IMR-90 (cell line): ENCODE measurements around the gene ASPG. TPM values are rescaled to one million over a fixed set of nuclear protein-coding genes. Genes with fewer than 3 reads are reported as not detected.

Experiments
- ATAC-seq: fragments of 200-7000 bp; cut with Tn5 transposase; 2 replicates; pipeline ENCODE4 v1.9.1; 2020; ENCODE audit warnings: low read depth, mild to moderate bottlenecking, moderate library complexity
- BruUV-seq: library from RNA; stranded (reverse); fragments of 400-500 nt; replicated peaks from 2 replicates; lab custom pipeline; 2021; lab: Mats Ljungman, UMichigan
- CTCF ChIA-PET: fragments of 300-600 bp; formaldehyde crosslinking; extraction: SDS; loops from one replicate; lab custom pipeline; 2021; ENCODE audit warnings: antibody characterized with exemption; lab: Yijun Ruan, JAX
- POLR2A ChIA-PET: fragments of 300-600 bp; sonication (Branson Sonifier 250); formaldehyde crosslinking; loops from one replicate; lab custom pipeline; 2022; ENCODE audit warnings: antibody characterized with exemption; ENCODE audit not compliant: unreplicated experiment; lab: Charles Lee
- DNase-seq: peaks from one replicate; pipeline ENCODE4 v3.0.0; 2013
- H2AFZ ChIP-seq: replicated peaks from 2 replicates; pipeline ENCODE3; 2013; ENCODE audit warnings: low read length, mild to moderate bottlenecking; ENCODE audit not compliant: poor library complexity
- H2AK5ac ChIP-seq: 2 replicates; pipeline ENCODE4 v1.6.1; 2013; ENCODE audit warnings: low read depth, low read length, inconsistent platforms
- H2AK9ac ChIP-seq: replicated peaks from 2 replicates; pipeline ENCODE3; 2013; ENCODE audit warnings: mild to moderate bottlenecking, low read depth, low read length, moderate library complexity; ENCODE audit not compliant: poor library complexity
- H2BK120ac ChIP-seq: 2 replicates; pipeline ENCODE4 v1.6.1; 2013; ENCODE audit warnings: low read depth, low read length, inconsistent platforms
- H2BK15ac ChIP-seq: 3 replicates; pipeline ENCODE4 v1.6.1; 2013; ENCODE audit warnings: low read depth, low read length, inconsistent platforms
- H2BK20ac ChIP-seq: 2 replicates; pipeline ENCODE4 v1.6.1; 2013; ENCODE audit warnings: low read depth, mild to moderate bottlenecking, inconsistent platforms, low read length, moderate library complexity
- H2BK5ac ChIP-seq: 2 replicates; pipeline ENCODE4 v1.6.1; 2013; ENCODE audit warnings: mild to moderate bottlenecking, low read depth, low read length, inconsistent platforms; ENCODE audit not compliant: poor library complexity, severe bottlenecking
- H3K14ac ChIP-seq: replicated peaks from 2 replicates; pipeline ENCODE4 v1.6.1; 2013; ENCODE audit warnings: low read depth, low read length, inconsistent platforms
- H3K18ac ChIP-seq: 2 replicates; pipeline ENCODE4 v1.6.1; 2013; ENCODE audit warnings: low read depth, low read length, control low read depth
- H3K23ac ChIP-seq: 2 replicates; pipeline ENCODE4 v1.6.1; 2013; ENCODE audit warnings: low read depth, low read length, inconsistent platforms
- H3K27ac ChIP-seq: 2 replicates; pipeline ENCODE4 v1.5.1; 2013; ENCODE audit warnings: mild to moderate bottlenecking, control low read depth, low read length; ENCODE audit not compliant: insufficient read depth
- H3K27me3 ChIP-seq: 2 replicates; pipeline ENCODE4 v1.6.1; 2013; ENCODE audit warnings: low read length; ENCODE audit not compliant: control insufficient read depth, insufficient read depth
- H3K36me3 ChIP-seq: 2 replicates; pipeline ENCODE4 v1.6.1; 2013; ENCODE audit warnings: low read length, mixed read lengths; ENCODE audit not compliant: control insufficient read depth, insufficient read depth
- H3K4ac ChIP-seq: 2 replicates; pipeline ENCODE4 v1.6.1; 2013; ENCODE audit warnings: low read depth, low read length, inconsistent platforms
- H3K4me1 ChIP-seq: 2 replicates; pipeline ENCODE4 v1.6.1; 2013; ENCODE audit warnings: low read length, mixed read lengths; ENCODE audit not compliant: control insufficient read depth, insufficient read depth
- H3K4me2 ChIP-seq: 2 replicates; pipeline ENCODE4 v1.6.1; 2013; ENCODE audit warnings: low read depth, mild to moderate bottlenecking, control low read depth, low read length, moderate library complexity
- H3K4me3 ChIP-seq: 2 replicates; pipeline ENCODE4 v1.5.1; 2013; ENCODE audit warnings: low read depth, mild to moderate bottlenecking, control low read depth, low read length, moderate library complexity; ENCODE audit not compliant: insufficient read depth
- H3K56ac ChIP-seq: 2 replicates; pipeline ENCODE4 v1.6.1; 2013; ENCODE audit warnings: low read length, inconsistent platforms; ENCODE audit not compliant: insufficient read depth; ENCODE audit errors: extremely low read depth
- H3K79me1 ChIP-seq, 2 experiments: 2 replicates each; pipeline ENCODE4 v1.6.1; 2013; ENCODE audit warnings: low read length in 2 of 2, inconsistent platforms in 1 of 2, low read depth in 1 of 2
- H3K9ac ChIP-seq: 2 replicates; pipeline ENCODE4 v1.6.1; 2013; ENCODE audit warnings: low read depth, low read length, control low read depth
- H3K9me1 ChIP-seq: 2 replicates; pipeline ENCODE4 v1.6.1; 2013; ENCODE audit warnings: low read length, inconsistent platforms; ENCODE audit not compliant: insufficient read depth
- H3K9me3 ChIP-seq: 2 replicates; pipeline ENCODE4 v1.6.1; 2013; ENCODE audit warnings: low read length; ENCODE audit not compliant: control insufficient read depth, insufficient read depth
- H4K20me1 ChIP-seq: 2 replicates; pipeline ENCODE4 v1.6.1; 2013; ENCODE audit warnings: low read length, inconsistent platforms; ENCODE audit not compliant: insufficient read depth
- H4K5ac ChIP-seq: 2 replicates; pipeline ENCODE4 v1.6.1; 2013; ENCODE audit warnings: mild to moderate bottlenecking, low read depth, low read length, control low read depth
- H4K8ac ChIP-seq, 2 experiments: 2 replicates each; pipeline ENCODE4 v1.6.1; 2013; ENCODE audit warnings: low read depth in 2 of 2, low read length in 2 of 2, control low read depth in 1 of 2, inconsistent platforms in 1 of 2
- H4K91ac ChIP-seq: 2 replicates; pipeline ENCODE4 v1.6.1; 2013; ENCODE audit warnings: low read depth, low read length, inconsistent platforms; ENCODE audit not compliant: insufficient read depth
- MXI1 ChIP-seq: IDR thresholded peaks from 2 replicates; pipeline ENCODE4 v1.6.1; 2012; ENCODE audit warnings: low read depth, mild to moderate bottlenecking, low read length, moderate library complexity, borderline replicate concordance
- RAD21 ChIP-seq: IDR thresholded peaks from 2 replicates; pipeline ENCODE4 v1.6.1; 2012; ENCODE audit warnings: low read length, improper control_type of control experiment
- SMC3 ChIP-seq: fragments of 150-350 bp; IDR thresholded peaks from 2 replicates; pipeline ENCODE4 v1.6.1; 2016; ENCODE audit warnings: low read depth, mild to moderate bottlenecking, antibody characterized with exemption, low read length, moderate library complexity
- WGBS, 2 experiments: methylation state at CpG; one replicate each; pipeline versions ENCODE4 v1.1.5 to v1.1.7; 2013; ENCODE audit warnings: missing lambda C conversion rate in 2 of 2; ENCODE audit not compliant: insufficient read length in 1 of 2; ENCODE audit errors: extremely low coverage in 2 of 2; 5-methylcytosine and 5-hydroxymethylcytosine counted together
- dilution Hi-C: fragments of 300-500 bp; cut with HindIII; formaldehyde crosslinking; loops from one replicate; pipeline ENCODE4 v1.14.3; 2018; ENCODE audit warnings: low sequenced_read_pairs; ENCODE audit not compliant: unreplicated experiment
- in situ Hi-C: fragments of 300-500 bp; cut with MboI; formaldehyde crosslinking; loops from 3 replicates; pipeline ENCODE4 v1.14.3; 2019; ENCODE audit warnings: low sequenced_read_pairs, inconsistent platforms, mixed read lengths
- intact Hi-C: fragments of 100-400 bp; cut with micrococcal nuclease; formaldehyde crosslinking; loops from 2 replicates; pipeline ENCODE4 v1.10.0; 2022
- polyA plus RNA-seq, 3 experiments: library from polyadenylated mRNA; depleted of rRNA; stranded (reverse); fragments of >200 nt; gene quantifications; 2 replicates each; pipeline ENCODE4 v1.2.3, GENCODE V29; 2012; ENCODE audit warnings: low replicate concordance in 1 of 3
- total RNA-seq: library from RNA; depleted of rRNA; stranded (reverse); fragments of >200 nt; gene quantifications from 2 replicates; pipeline ENCODE4 v1.2.3, GENCODE V29; 2012

ASPG gene
- total and polyA plus RNA-seq, 2 of the 4 experiments (the other 2 are of a cell fraction), result not detected

DNA sequence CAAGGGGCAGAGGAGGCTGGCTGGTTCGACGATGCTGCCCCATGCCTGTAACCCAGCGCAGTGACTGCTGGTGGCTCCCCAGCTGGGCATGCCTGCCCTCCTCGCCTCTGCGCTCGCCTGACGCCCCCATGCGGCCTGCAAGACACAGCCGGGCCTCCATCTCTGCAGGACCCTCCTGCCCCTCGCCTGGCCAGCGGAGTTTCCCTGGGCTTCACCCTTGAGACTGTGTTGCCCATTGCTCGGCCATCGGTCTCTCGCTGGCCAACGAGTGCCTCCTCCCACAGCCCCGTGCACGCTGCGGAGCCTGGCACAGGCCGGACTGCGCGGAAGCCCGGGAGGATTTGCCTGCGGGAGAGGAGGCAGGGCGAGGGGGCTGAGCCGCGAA lies 17.6 kb downstream of the ASPG start:
- Histone ChIP-seq H3K27ac (no peak overlapping the region), H2BK120ac (no peak overlapping the region), H2AK5ac (no peak overlapping the region), H3K56ac (no peak overlapping the region), H4K8ac (no peak overlapping the region), H3K9me3 (no peaks in the 10 kb centered on the region), H2BK20ac (no peak overlapping the region), H3K27me3 (no peaks in the 10 kb centered on the region), H3K79me1 (no peaks in the 10 kb centered on the region), H2BK5ac (no peak overlapping the region), H3K23ac (no peak overlapping the region), H2AK9ac (no peak overlapping the region), H3K4me2 (no peak overlapping the region), H3K4me3 (no peak overlapping the region), H3K9ac (no peak overlapping the region), H3K18ac (no peak overlapping the region), H4K91ac (no peak overlapping the region), H3K4ac (no peak overlapping the region), H3K9me1 (no peaks in the 10 kb centered on the region), H4K20me1 (no peaks in the 10 kb centered on the region), H2AFZ (no peak overlapping the region), H2BK15ac (no peak overlapping the region), H3K4me1 (no peaks in the 10 kb centered on the region), H3K36me3 (no peaks in the 10 kb centered on the region), H3K14ac (no peak overlapping the region), H4K5ac (no peak overlapping the region)
- no TSS peak for BruUV-seq
- POLR2A ChIA-PET, result no interaction called here
- ATAC-seq (no peak), DNase-seq (no peak)
- in situ Hi-C loops, result no loop called here
- intact Hi-C loops, result no loop called here
- CTCF ChIA-PET, result no interaction called here
- dilution Hi-C loops, result no loop called here
- WGBS, 2 experiments, result 66% methylated on average over 11 of the region's 26 CpGs; no CpG with 5 or more reads in 1 of the 2 experiments
- TF ChIP-seq MXI1 (no peak), RAD21 (no peak), SMC3 (no peak)
